ENCODE data around the gene SOX30. TPM values are rescaled to one million over a fixed set of nuclear protein-coding genes. Genes with fewer than 3 reads are reported as not detected.

The SOX30 gene
- total and polyA plus RNA-seq, 4 donors, result under 0.01 to 0.21 TPM; not detected in 2

- TF ChIP-seq HNF4G (IDR thresholded peaks at IDR 0.05), result no peak
- TF ChIP-seq RXRA (IDR thresholded peaks at IDR 0.05), result no peak
- TF ChIP-seq NR2F2 (IDR thresholded peaks at IDR 0.05), result no peak
- no peak for TF ChIP-seq MAX (IDR thresholded peaks at IDR 0.05)
- no peak for TF ChIP-seq GABPA (IDR thresholded peaks at IDR 0.05 in 1 of 2, conservative IDR thresholded peaks at IDR 0.05 in 1 of 2)
- no peak for TF ChIP-seq RAD21 (IDR thresholded peaks at IDR 0.05)
- TF ChIP-seq FOXA1 (IDR thresholded peaks at IDR 0.05), result no peak
- no peak for TF ChIP-seq EGR1 (IDR thresholded peaks at IDR 0.05; ENCODE audit: low read depth in 2 of 2)
- no peak for TF ChIP-seq FOXA2 (IDR thresholded peaks at IDR 0.05)
- TF ChIP-seq ZBTB33 (IDR thresholded peaks at IDR 0.05), result no peak
- Histone ChIP-seq H3K27me3 (ENCODE audit: control insufficient read depth in 4 of 4, insufficient read depth in 4 of 4, low read length in 3 of 4) (no peaks in the 10 kb centered on the region), H3K9me3 (ENCODE audit: control insufficient read depth in 4 of 4, low read length in 3 of 4) (no peaks in the 10 kb centered on the region), H3K4me3 (ENCODE audit: low read depth in 1 of 3, low read length in 3 of 3) (no peak overlapping the region), H3K4me1 (ENCODE audit: control insufficient read depth in 4 of 4, insufficient read depth in 4 of 4, low read length in 3 of 4) (peaks cover 0 to 13% (median 7%) of the 10 kb centered on the region in 4 donors), H3K9ac (ENCODE audit: low read depth in 1 of 2, low read length in 2 of 2) (no peak overlapping the region), H3K27ac (ENCODE audit: low read depth in 1 of 2, low read length in 2 of 2) (no peak overlapping the region), H3K36me3 (ENCODE audit: control insufficient read depth in 4 of 4, insufficient read depth in 3 of 4, low read depth in 1 of 4, low read length in 3 of 4) (no peaks in the 10 kb centered on the region)
- WGBS, result 86% methylated on average over 4 of the region's 4 CpGs
- no peak for DNase-seq (ENCODE audit: low spot score)
These were observed 75.6 kb downstream of the SOX30 start for GRCh38 chr5:157576678-157577077.

Small RNAs within 50 kb of the gene (small RNA-seq; reads per million reads assigned to genes)
- not detected for gene RNU6-390P

Other genes starting within 250 kb of the SOX30 start
- gene NIPAL4, start 192.2 kb downstream of the SOX30 start, total RNA-seq, result not detected
- gene NIPAL4, start 192.2 kb downstream of the SOX30 start, polyA plus RNA-seq, result not detected
- 1 to 10 TPM; 2.4 to 7.1 TPM for gene ADAM19, start 76.7 kb downstream of the SOX30 start, total RNA-seq
- 1 to 10 TPM; 2.4 to 3.3 TPM for gene ADAM19, start 76.7 kb downstream of the SOX30 start, polyA plus RNA-seq
- not detected for gene C5orf52, start 19.1 kb upstream of the SOX30 start, total RNA-seq
- not detected for gene C5orf52, start 19.1 kb upstream of the SOX30 start, polyA plus RNA-seq
- 10 to 100 TPM in 1 of 2 donors, 1 to 10 TPM in 1; 6.4 to 12.6 TPM for gene THG1L, start 79.0 kb upstream of the SOX30 start, total RNA-seq
- 1 to 10 TPM; 3.9 to 4.2 TPM for gene THG1L, start 79.0 kb upstream of the SOX30 start, polyA plus RNA-seq
- 1 to 10 TPM; 1.8 to 4.0 TPM for gene LSM11, start 91.3 kb upstream of the SOX30 start, total RNA-seq
- under 1 TPM; 0.42 to 0.51 TPM for gene LSM11, start 91.3 kb upstream of the SOX30 start, polyA plus RNA-seq
- gene CLINT1, start 206.7 kb upstream of the SOX30 start, total RNA-seq, result 100 to 1,000 TPM in 1 of 2 donors, 10 to 100 TPM in 1; 94.3 to 115 TPM
- gene CLINT1, start 206.7 kb upstream of the SOX30 start, polyA plus RNA-seq, result 10 to 100 TPM; 34.8 to 42.4 TPM

Data from liver (tissue), 10 donors.